ENCODE measurements around the gene PPP1R3E. TPM values are rescaled to one million over a fixed set of nuclear protein-coding genes. Genes with fewer than 3 reads are reported as not detected.

PPP1R3E gene
- total and polyA plus RNA-seq, 5 experiments from 2014 or later = 2.6 to 119 (median 3.1) TPM

DNA sequence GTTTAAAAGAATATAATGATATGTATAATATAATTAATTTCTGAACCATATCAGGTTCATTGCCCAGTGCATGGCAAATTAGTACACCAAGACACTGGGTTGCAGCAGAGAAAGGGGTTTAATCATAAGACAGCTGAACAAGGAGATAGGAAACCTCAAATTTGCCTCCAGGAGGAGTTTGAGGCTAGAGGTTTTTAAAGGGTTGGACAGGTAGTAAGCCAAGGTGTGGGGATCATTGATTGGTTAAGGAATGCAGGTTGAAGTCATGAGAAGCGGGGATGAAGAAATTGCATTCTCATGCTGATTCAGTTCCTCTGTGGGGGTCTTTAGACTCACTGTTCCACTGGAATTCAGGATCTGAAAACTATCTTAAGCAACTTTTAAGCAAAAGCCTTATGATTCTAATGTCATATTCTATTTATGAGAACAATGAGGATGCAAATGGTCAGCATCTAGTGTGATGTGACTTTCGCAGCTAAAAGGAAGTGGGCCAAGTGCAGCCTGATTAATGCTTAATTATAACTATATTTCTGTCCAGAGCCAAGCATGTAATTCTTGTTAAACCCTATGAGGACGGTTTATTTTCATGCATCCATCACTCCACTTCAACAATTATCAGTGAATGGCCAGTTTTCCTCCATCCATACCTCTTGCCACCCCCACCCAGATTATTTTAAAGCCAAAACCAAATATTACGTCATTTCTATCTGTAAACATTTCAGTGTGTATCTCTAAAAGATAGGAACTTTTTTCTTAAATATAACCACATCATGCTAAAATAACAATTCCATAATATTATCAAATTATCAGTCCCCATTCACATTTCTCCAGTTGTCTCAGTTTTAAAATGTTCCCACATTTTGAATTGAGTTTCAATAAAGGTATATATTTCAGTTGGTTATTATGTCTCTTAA lies 50.0 kb downstream of the PPP1R3E start:
- POLR2A ChIA-PET = no interaction called here
- no peak overlapping the region for H3K4me3 Mint-ChIP-seq
- H3K27ac Mint-ChIP-seq = no peak overlapping the region
- H3K9me3 Mint-ChIP-seq = no peaks in the 10 kb centered on the region
- no peaks in the 10 kb centered on the region for H3K4me1 Mint-ChIP-seq
- H3K27me3 Mint-ChIP-seq = peaks cover 4 to 41% (median 13%) of the 10 kb centered on the region in 5 donors
- ATAC-seq (no peak), DNase-seq (no peak)
- H3K36me3 Mint-ChIP-seq = no peaks in the 10 kb centered on the region

DNA sequence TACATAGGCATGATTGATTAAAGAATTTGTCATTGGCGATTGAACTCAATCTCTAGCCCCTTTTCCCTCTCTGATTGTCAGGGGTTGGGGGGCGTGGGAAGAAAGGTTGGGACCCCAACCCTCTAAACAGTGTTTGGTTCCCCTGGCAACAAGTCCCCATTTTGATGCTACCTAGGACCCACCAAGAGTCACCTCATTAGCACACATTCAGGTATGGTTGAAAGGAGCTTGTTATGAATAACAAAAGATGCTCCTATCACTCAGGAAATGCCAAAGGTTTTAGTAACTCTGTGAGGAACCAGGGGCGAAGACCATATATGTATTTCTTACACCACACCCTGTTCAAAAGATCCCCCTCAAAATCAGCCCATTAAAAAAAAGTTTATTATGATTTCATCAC lies 50.7 kb downstream of the PPP1R3E start:
- H3K4me1 Mint-ChIP-seq = no peaks in the 10 kb centered on the region
- DNase-seq = no peak
- no peaks in the 10 kb centered on the region for H3K9me3 Mint-ChIP-seq
- H3K36me3 Mint-ChIP-seq = no peaks in the 10 kb centered on the region
- no peak overlapping the region for H3K27ac Mint-ChIP-seq
- ATAC-seq = no peak
- H3K27me3 Mint-ChIP-seq = peaks cover 3 to 39% (median 13%) of the 10 kb centered on the region in 5 donors
- POLR2A ChIA-PET = no interaction called here
- no peak overlapping the region for H3K4me3 Mint-ChIP-seq

DNA sequence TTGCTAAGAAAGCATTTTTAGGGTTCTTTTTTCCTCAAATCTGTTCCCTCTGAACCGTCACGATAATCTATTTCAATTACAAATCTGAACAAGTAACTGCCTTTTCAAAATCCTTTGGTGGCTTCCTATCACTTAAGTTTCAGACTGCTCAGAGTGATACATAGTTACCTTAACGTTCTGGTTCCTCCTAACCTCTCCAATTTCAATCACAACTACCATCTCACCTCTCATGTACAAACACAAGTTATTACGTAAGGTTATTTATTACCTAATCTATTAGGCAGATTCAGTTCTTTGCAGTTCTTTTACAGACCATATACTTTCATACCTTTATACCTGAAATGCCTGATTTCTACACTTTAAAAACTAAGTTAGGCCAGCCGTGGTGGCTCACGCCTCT lies 52.8 kb downstream of the PPP1R3E start:
- no peak for ATAC-seq
- POLR2A ChIA-PET = no interaction called here
- no peaks in the 10 kb centered on the region for H3K36me3 Mint-ChIP-seq
- DNase-seq = no peak
- H3K27me3 Mint-ChIP-seq = peaks cover 3 to 39% (median 13%) of the 10 kb centered on the region in 5 donors
- H3K27ac Mint-ChIP-seq = no peak overlapping the region
- H3K4me3 Mint-ChIP-seq = no peak overlapping the region
- no peaks in the 10 kb centered on the region for H3K4me1 Mint-ChIP-seq
- no peaks in the 10 kb centered on the region for H3K9me3 Mint-ChIP-seq

DNA sequence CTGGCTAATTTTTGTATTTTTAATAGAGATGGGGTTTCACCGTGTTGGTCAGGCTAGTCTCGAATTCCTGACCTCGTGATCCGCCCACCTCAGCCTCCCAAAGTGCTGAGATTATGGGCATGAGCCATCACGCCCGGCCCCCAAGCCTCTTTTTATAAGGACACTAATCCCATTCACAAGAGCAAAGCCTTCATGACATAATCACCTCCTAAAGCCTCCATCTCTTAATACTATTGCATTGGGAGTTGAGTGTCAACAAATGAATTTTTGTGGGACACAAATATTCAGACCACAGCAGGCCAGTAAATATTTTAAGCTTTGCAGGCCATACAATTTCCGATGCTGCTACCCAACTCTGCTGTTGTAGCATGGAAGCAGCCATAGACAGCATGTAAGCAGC lies 54.1 kb downstream of the PPP1R3E start:
- no peaks in the 10 kb centered on the region for H3K4me1 Mint-ChIP-seq
- H3K27ac Mint-ChIP-seq = no peak overlapping the region
- H3K27me3 Mint-ChIP-seq = peaks cover 3 to 36% (median 12%) of the 10 kb centered on the region in 5 donors
- ATAC-seq (no peak), DNase-seq (no peak)
- POLR2A ChIA-PET = interaction anchor here (0.5 kb wide), 1 partner anchor 69 kb away, joined by 3 read pairs; no protein-coding TSS in a partner anchor
- no peaks in the 10 kb centered on the region for H3K9me3 Mint-ChIP-seq
- H3K36me3 Mint-ChIP-seq = no peaks in the 10 kb centered on the region
- H3K4me3 Mint-ChIP-seq = no peak overlapping the region

Other genes with a start within 250 kb of the PPP1R3E start
- 1 to 10 TPM in 1 of 2 experiments, under 1 TPM in 1; 0.96 to 1.2 TPM for gene CDH24, start 245.3 kb downstream of the PPP1R3E start, total RNA-seq
- gene CDH24, start 245.3 kb downstream of the PPP1R3E start, polyA plus RNA-seq = under 1 TPM; 0.06 to 0.31 (median 0.09) TPM
- gene ACIN1, start 207.7 kb downstream of the PPP1R3E start, total RNA-seq = 100 to 1,000 TPM; 311 to 322 TPM
- 10 to 100 TPM in 1 of 3 donors, 1 to 10 TPM in 2; 6.3 to 14.1 (median 8.6) TPM for gene ACIN1, start 207.7 kb downstream of the PPP1R3E start, polyA plus RNA-seq
- gene C14orf119, start 207.4 kb downstream of the PPP1R3E start, total RNA-seq = 10 to 100 TPM; 39.4 to 49.0 TPM
- gene C14orf119, start 207.4 kb downstream of the PPP1R3E start, polyA plus RNA-seq = 100 to 1,000 TPM in 1 of 3 donors, 10 to 100 TPM in 2; 62.7 to 122 (median 78.5) TPM
- not detected for gene CIROP, start 197.9 kb downstream of the PPP1R3E start, total RNA-seq
- not detected for gene CIROP, start 197.9 kb downstream of the PPP1R3E start, polyA plus RNA-seq
- 1 to 10 TPM; 1.5 to 1.8 TPM for gene CEBPE, start 183.6 kb downstream of the PPP1R3E start, total RNA-seq
- gene CEBPE, start 183.6 kb downstream of the PPP1R3E start, polyA plus RNA-seq = 1 to 10 TPM in 2 of 3 donors, under 1 TPM in 1; 0.66 to 2.4 (median 1.6) TPM
- 1 to 10 TPM; 7.2 to 7.9 TPM for gene SLC7A8, start 119.2 kb downstream of the PPP1R3E start, total RNA-seq
- 10 to 100 TPM in 2 of 3 donors, 1 to 10 TPM in 1; 4.0 to 12.8 (median 10.9) TPM for gene SLC7A8, start 119.2 kb downstream of the PPP1R3E start, polyA plus RNA-seq
- gene RNF212B, start 64.9 kb downstream of the PPP1R3E start, total RNA-seq = not detected
- gene RNF212B, start 64.9 kb downstream of the PPP1R3E start, polyA plus RNA-seq = not detected
- gene HOMEZ, start 16.7 kb downstream of the PPP1R3E start, total RNA-seq = 10 to 100 TPM; 15.4 to 16.0 TPM
- 1 to 10 TPM; 3.9 to 6.1 (median 5.9) TPM for gene HOMEZ, start 16.7 kb downstream of the PPP1R3E start, polyA plus RNA-seq
- gene BCL2L2, start 4.0 kb upstream of the PPP1R3E start, total RNA-seq = 1 to 10 TPM; 3.8 to 4.2 TPM
- not detected for gene BCL2L2, start 4.0 kb upstream of the PPP1R3E start, polyA plus RNA-seq
- gene PABPN1, start 18.6 kb upstream of the PPP1R3E start, total RNA-seq = 100 to 1,000 TPM; 214 to 218 TPM
- 10 to 100 TPM; 84.3 to 96.9 (median 88.5) TPM for gene PABPN1, start 18.6 kb upstream of the PPP1R3E start, polyA plus RNA-seq
- gene SLC22A17, start 50.0 kb upstream of the PPP1R3E start, total RNA-seq = 10 to 100 TPM; 20.8 to 22.6 TPM
- gene SLC22A17, start 50.0 kb upstream of the PPP1R3E start, polyA plus RNA-seq = 1 to 10 TPM; 3.9 to 9.6 (median 5.5) TPM
- gene EFS, start 62.3 kb upstream of the PPP1R3E start, total RNA-seq = not detected
- gene EFS, start 62.3 kb upstream of the PPP1R3E start, polyA plus RNA-seq = not detected
- gene IL25, start 70.0 kb upstream of the PPP1R3E start, total RNA-seq = not detected
- not detected for gene IL25, start 70.0 kb upstream of the PPP1R3E start, polyA plus RNA-seq
- not detected for gene CMTM5, start 74.2 kb upstream of the PPP1R3E start, total RNA-seq
- gene CMTM5, start 74.2 kb upstream of the PPP1R3E start, polyA plus RNA-seq = not detected
- not detected for gene MYH6, start 105.4 kb upstream of the PPP1R3E start, total RNA-seq
- not detected for gene MYH6, start 105.4 kb upstream of the PPP1R3E start, polyA plus RNA-seq
- gene MYH7, start 132.8 kb upstream of the PPP1R3E start, total RNA-seq = not detected
- gene MYH7, start 132.8 kb upstream of the PPP1R3E start, polyA plus RNA-seq = not detected
- 10 to 100 TPM; 83.7 to 86.6 TPM for gene NGDN, start 166.8 kb upstream of the PPP1R3E start, total RNA-seq
- gene NGDN, start 166.8 kb upstream of the PPP1R3E start, polyA plus RNA-seq = 10 to 100 TPM; 64.0 to 84.8 (median 68.4) TPM
- gene ZFHX2, start 248.9 kb upstream of the PPP1R3E start, total RNA-seq = 1 to 10 TPM in 1 of 2 experiments, under 1 TPM in 1; 0.62 to 1.0 TPM
- under 1 TPM; 0.02 to 0.23 (median 0.03) TPM for gene ZFHX2, start 248.9 kb upstream of the PPP1R3E start, polyA plus RNA-seq

All from naive thymus-derived CD8-positive, alpha-beta T cell (primary cell).